Gastrocnemius medialis (tissue), 4 donors: Measurements from ENCODE around the gene LYRM7. TPM values are rescaled to one million over a fixed set of nuclear protein-coding genes. Genes with fewer than 3 reads are reported as not detected.

Experiments
- ATAC-seq, 2 donors: fragments of 150-250 bp; one replicate each; pipeline ENCODE4 v1.9.1; 2016
- DNase-seq, 2 donors: peaks; one replicate each; pipeline ENCODE4 v3.0.0-alpha.2; 2019
- H3K27ac ChIP-seq, 4 donors: fragments of 200-600 bp; sonication (generic); 1 replicate in 1 of 4; 2 replicates in 3 of 4; pipeline ENCODE4 v1.5.1; 2016 to 2018; ENCODE audit warnings: mild to moderate bottlenecking in 2 of 4, moderate library complexity in 1 of 4
- H3K27me3 ChIP-seq, 3 donors: fragments of 200-600 bp; sonication (generic) in 2 of 3; 1 replicate in 1 of 3; 2 replicates in 2 of 3; pipeline versions ENCODE4 v1.5.1 to v1.6.0; 2016 to 2019; ENCODE audit warnings: mild to moderate bottlenecking in 1 of 3, moderate library complexity in 1 of 3
- H3K36me3 ChIP-seq, 2 donors: fragments of 200-600 bp; sonication (generic) in 1 of 2; one replicate each; pipeline ENCODE4 v1.5.1; 2017 to 2018
- H3K4me1 ChIP-seq, 2 donors: fragments of 200-600 bp; sonication (generic) in 1 of 2; one replicate each; pipeline ENCODE4 v1.5.1; 2016 to 2017; ENCODE audit warnings: mild to moderate bottlenecking in 2 of 2
- H3K4me3 ChIP-seq, 4 donors: fragments of 200-600 bp; sonication (generic) in 3 of 4; 1 replicate in 1 of 4; 2 replicates in 3 of 4; pipeline ENCODE4 v1.5.1; 2016 to 2019; ENCODE audit warnings: mild to moderate bottlenecking in 2 of 4
- H3K9me3 ChIP-seq, 3 donors: fragments of 200-600 bp; sonication (generic) in 2 of 3; 1 replicate in 1 of 3; 2 replicates in 2 of 3; pipeline ENCODE4 v1.5.1; 2016 to 2019
- POLR2A ChIP-seq, 2 donors: fragments of 450-650 bp; IDR thresholded peaks; one replicate each; pipeline ENCODE4 v1.6.1; 2017; ENCODE audit warnings: antibody characterized with exemption in 2 of 2, mild to moderate bottlenecking in 2 of 2, moderate library complexity in 2 of 2
- in situ Hi-C, 4 donors: fragments of 200-750 bp; cut with MboI; loops; one replicate each; pipeline versions ENCODE4 v1.15.0 to v1.8.0; 2017; ENCODE audit warnings: low sequenced_read_pairs in 4 of 4
- intact Hi-C: fragments of 100-400 bp; cut with DNase I; formaldehyde crosslinking; loops from one replicate; pipeline ENCODE4 v1.15.1; 2023; ENCODE audit warnings: low total_unique reads
- total RNA-seq, 4 donors: library from RNA; depleted of rRNA; stranded (reverse); fragments of >200 nt; gene quantifications; one replicate each; pipeline versions ENCODE4 v1.1.0 to v1.2.3, GENCODE V29; 2016
- TF ChIP-seq, protein P1 (sequence below), 5 experiments: fragments of 450-650 bp in 3 of 5; fragments of 200-600 bp in 2 of 5; sonication (generic) in 2 of 5; IDR thresholded peaks in 4 of 5; conservative IDR thresholded peaks in 1 of 5; 1 replicate in 4 of 5; 2 replicates in 1 of 5; pipeline ENCODE4 v1.5.1; 2016 to 2019; ENCODE audit warnings: antibody characterized with exemption in 5 of 5, mild to moderate bottlenecking in 3 of 5, moderate library complexity in 3 of 5

The LYRM7 gene
- total RNA-seq, 4 donors from 2014 or later = 9.8 to 38.8 (median 14.7) TPM

DNA sequence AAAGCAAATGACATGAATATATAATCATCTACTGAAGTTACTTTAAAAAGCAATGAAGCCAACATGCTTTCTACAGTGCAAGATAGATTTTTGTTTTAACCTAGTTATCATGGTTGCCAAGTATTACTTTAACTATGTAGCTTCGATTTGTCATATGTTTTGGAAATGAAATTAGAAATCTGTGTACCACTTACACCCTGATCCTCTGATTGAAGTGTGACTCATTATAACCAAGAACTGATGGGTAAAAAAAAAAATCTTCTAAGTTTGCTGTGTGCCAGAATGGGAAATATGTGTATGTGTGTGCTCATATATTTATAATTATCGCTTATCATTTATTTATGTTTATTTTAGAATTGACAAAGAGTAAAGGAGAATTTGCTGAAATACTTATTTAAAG lies 84.0 kb downstream of the LYRM7 start:
- H3K36me3 ChIP-seq = no peaks in the 10 kb centered on the region
- H3K4me3 ChIP-seq = no peak overlapping the region
- no peaks in the 10 kb centered on the region for H3K27me3 ChIP-seq
- no peak overlapping the region for H3K27ac ChIP-seq
- no peaks in the 10 kb centered on the region for H3K9me3 ChIP-seq
- intact Hi-C loops = no loop called here
- no peaks in the 10 kb centered on the region for H3K4me1 ChIP-seq
- ATAC-seq (no peak), DNase-seq (no peak)
- in situ Hi-C loops = loop anchor here in 1 of 4 donors (10.0 kb wide), 1 partner anchor 90 kb away; the partner anchor contains the start of gene HINT1
- TF ChIP-seq, protein P1, sequence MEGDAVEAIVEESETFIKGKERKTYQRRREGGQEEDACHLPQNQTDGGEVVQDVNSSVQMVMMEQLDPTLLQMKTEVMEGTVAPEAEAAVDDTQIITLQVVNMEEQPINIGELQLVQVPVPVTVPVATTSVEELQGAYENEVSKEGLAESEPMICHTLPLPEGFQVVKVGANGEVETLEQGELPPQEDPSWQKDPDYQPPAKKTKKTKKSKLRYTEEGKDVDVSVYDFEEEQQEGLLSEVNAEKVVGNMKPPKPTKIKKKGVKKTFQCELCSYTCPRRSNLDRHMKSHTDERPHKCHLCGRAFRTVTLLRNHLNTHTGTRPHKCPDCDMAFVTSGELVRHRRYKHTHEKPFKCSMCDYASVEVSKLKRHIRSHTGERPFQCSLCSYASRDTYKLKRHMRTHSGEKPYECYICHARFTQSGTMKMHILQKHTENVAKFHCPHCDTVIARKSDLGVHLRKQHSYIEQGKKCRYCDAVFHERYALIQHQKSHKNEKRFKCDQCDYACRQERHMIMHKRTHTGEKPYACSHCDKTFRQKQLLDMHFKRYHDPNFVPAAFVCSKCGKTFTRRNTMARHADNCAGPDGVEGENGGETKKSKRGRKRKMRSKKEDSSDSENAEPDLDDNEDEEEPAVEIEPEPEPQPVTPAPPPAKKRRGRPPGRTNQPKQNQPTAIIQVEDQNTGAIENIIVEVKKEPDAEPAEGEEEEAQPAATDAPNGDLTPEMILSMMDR (IDR thresholded peaks at IDR 0.05 in 4 of 5, conservative IDR thresholded peaks at IDR 0.05 in 1 of 5) = no peak
- no peak for TF ChIP-seq POLR2A (IDR thresholded peaks at IDR 0.05)

Other genes starting within 250 kb of the LYRM7 start
- 100 to 1,000 TPM; 177 to 325 (median 232) TPM for gene HINT1, start 5.7 kb upstream of the LYRM7 start, total RNA-seq
- 10 to 100 TPM; 23.9 to 29.6 (median 26.4) TPM for gene CDC42SE2, start 93.1 kb downstream of the LYRM7 start, total RNA-seq